AG09319 (cell line): ENCODE measurements around the gene YPEL3.

Experiments
- DNase-seq: peaks from one replicate; pipeline ENCODE4 v3.0.0-alpha.2; 2010; ENCODE audit warnings: low read depth; ENCODE audit errors: extremely low read depth
- CTCF ChIP-seq: IDR thresholded peaks from 2 replicates; pipeline ENCODE4 v1.5.1; 2011; ENCODE audit warnings: low read depth, mild to moderate bottlenecking, inconsistent platforms, low read length, moderate library complexity

YPEL3 gene

GRCh38 chr16:30124985-30125379 is 29.0 kb upstream of the YPEL3 start:
- TF ChIP-seq CTCF = no peak
- no peak for DNase-seq

DNA sequence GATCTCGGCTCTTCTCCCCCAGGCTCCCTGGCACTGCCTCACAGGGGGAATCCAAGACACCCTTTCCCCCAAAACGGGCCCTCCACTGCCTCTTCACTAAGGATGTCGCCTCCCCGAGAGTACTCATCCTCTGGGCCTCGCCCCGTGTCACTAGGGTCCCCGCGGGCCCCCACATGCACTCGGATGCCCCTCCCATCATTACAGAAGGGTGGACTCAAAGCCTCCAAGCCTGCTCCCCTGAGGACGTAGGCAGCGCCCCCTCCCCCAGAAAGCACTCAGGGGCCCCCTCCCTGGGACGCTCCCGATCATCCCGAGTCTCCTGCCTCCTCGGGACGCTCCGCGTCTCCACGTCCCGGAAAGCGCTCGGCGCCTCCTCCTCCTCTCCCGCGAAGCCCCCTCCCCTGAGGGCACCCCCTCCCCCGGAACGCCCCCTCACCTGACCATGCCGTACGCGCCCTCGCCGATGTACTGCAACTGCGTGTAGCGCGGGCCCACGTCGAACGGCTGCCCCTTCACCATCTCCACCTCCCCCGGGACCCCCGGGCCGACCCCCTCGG is 26.7 kb upstream of the YPEL3 start:
- no peak for TF ChIP-seq CTCF
- no peak for DNase-seq

DNA sequence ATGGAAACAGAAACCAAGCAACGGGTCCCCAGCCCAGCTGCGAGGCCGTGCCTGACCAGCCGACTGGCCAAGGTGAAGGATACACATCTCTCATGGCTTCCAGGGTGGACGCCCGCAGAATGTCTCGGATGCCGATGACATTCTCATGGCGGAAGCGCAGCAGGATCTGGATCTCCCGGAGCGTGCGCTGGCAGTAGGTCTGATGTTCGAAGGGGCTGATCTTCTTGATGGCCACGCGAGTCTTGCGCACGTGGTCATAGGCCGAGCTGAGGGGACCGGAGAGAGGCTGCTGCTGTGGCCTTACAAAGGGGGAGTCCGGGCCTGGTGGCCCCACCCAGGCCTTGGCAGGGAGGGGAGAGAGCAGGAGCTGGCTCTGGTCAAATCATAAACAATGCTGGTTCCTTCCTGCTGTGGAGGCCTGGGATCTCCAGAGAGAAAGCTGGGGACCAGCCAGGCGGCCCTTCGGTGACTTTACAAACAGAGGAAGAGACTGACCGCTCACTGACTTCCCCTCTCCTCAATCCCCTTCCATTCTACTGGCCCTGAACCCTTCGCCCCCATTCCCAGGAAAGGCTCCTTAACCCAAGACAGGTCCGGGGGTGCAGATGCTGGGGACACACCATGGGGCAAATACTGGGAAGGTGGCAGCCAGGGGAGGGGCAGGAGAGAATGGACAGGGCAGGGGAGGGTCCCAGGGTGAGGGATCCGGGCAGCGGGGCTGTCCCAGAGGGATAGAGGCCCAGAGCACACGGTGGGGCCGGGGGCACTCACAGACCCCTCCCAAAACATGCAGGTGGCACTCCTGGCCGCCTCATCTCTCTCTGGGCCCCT is 25.9 kb upstream of the YPEL3 start:
- TF ChIP-seq CTCF = no peak
- no peak for DNase-seq

- no peak for TF ChIP-seq CTCF
- no peak for DNase-seq
Measured at GRCh38 chr16:30120340-30121105, 24.5 kb upstream of the YPEL3 start.

- no peak for TF ChIP-seq CTCF
- DNase-seq = no peak
Measured at GRCh38 chr16:30119428-30119827, 23.4 kb upstream of the YPEL3 start.

DNA sequence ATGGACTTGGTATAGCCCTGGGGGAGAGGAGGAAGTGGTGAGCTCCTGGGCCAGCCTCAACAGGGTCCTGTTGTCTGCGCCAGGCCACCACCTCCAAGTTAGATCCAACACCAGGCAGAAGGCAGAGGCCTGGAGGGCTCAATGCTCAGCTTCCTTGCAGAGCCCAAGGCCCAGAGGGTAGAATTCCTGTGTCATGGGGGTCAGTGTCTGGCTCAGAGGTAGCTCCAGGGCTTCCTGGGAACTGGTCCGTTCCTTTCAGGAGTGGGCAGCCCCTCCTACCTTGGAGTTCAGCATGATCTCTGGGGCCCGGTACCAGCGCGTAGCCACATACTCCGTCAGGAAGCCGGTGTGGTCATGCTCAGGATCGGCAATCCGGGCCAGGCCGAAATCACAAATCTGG is 21.8 kb upstream of the YPEL3 start:
- DNase-seq = no peak
- no peak for TF ChIP-seq CTCF
